Activated CD8-positive, alpha-beta T cell treated with anti-CD3 and anti-CD28 coated beads for 36 hours (primary cell): ENCODE measurements around the gene PYCARD. TPM values are rescaled to one million over a fixed set of nuclear protein-coding genes. Genes with fewer than 3 reads are reported as not detected.
"Not testable (repeated sequence)": the region's sequence is repeated elsewhere in the genome, so short reads cannot be mapped to it uniquely, and the experiment has no call there.

Source experiments
- ATAC-seq: fragments of 200-7000 bp; cut with Tn5 transposase; one replicate; pipeline ENCODE4 v1.10.0; 2021; ENCODE audit warnings: mild to moderate bottlenecking, moderate library complexity
- CTCF ChIA-PET: fragments of 350-600 bp; sonication (Branson Sonifier 250); formaldehyde crosslinking; loops from one replicate; lab custom pipeline; 2021; ENCODE audit warnings: antibody characterized with exemption; lab: Charles Lee
- POLR2A ChIA-PET: fragments of 350-600 bp; sonication (Branson Sonifier 250); formaldehyde crosslinking; loops from one replicate; lab custom pipeline; 2021; ENCODE audit warnings: antibody characterized with exemption; lab: Charles Lee
- DNase-seq: peaks from one replicate; pipeline ENCODE4 v3.0.0-alpha.2; 2020
- H3K27ac Mint-ChIP-seq: one replicate; pipeline ENCODE4 v1.8.0; 2021; ENCODE audit warnings: mild to moderate bottlenecking, mixed read lengths
- H3K27me3 Mint-ChIP-seq: one replicate; pipeline ENCODE4 v1.8.0; 2021; ENCODE audit warnings: mixed read lengths
- H3K36me3 Mint-ChIP-seq: one replicate; pipeline ENCODE4 v1.8.0; 2021; ENCODE audit warnings: low read depth, mixed read lengths
- H3K4me1 Mint-ChIP-seq: one replicate; pipeline ENCODE4 v1.8.0; 2021; ENCODE audit warnings: low read depth, mixed read lengths
- H3K4me3 Mint-ChIP-seq: one replicate; pipeline ENCODE4 v1.8.0; 2021; ENCODE audit warnings: mild to moderate bottlenecking, moderate library complexity, mixed read lengths
- H3K9me3 Mint-ChIP-seq: one replicate; pipeline ENCODE4 v1.8.0; 2021; ENCODE audit warnings: mixed read lengths
- CTCF ChIP-seq: fragments of 200-600 bp; IDR thresholded peaks from one replicate; pipeline ENCODE4 v1.8.0; 2022; ENCODE audit warnings: antibody characterized with exemption, mild to moderate bottlenecking
- intact Hi-C: fragments of 100-400 bp; cut with micrococcal nuclease; formaldehyde crosslinking; loops from one replicate; pipeline ENCODE4 v1.10.0; 2022
- total RNA-seq, 2 experiments: library from RNA; stranded (reverse); gene quantifications; one replicate each; pipeline ENCODE4 v1.2.3, GENCODE V29; 2021

PYCARD gene
- total RNA-seq, 2 experiments from 2014 or later = 5.9 to 6.1 TPM

- intact Hi-C loops = loop anchor here (10.0 kb wide), 1 partner anchor 245 kb away; the partner anchor contains the start of gene ZNF843
- DNase-seq = no peak
- peaks cover 52% of the 10 kb centered on the region for H3K4me1 Mint-ChIP-seq
- ChIA-PET CTCF (interaction anchor here (1.6 to 2.0 kb wide), 2 partner anchors 12 to 58 kb away, joined by 4 read pairs; no protein-coding TSS in a partner anchor), POLR2A (interaction anchor here (0.6 to 17.2 kb wide), 9 partner anchors 7 to 201 kb away, joined by 3 to 482 read pairs (median 6); partner anchors contain the start of genes FUS, PYDC1 and TRIM72)
- no peak overlapping the region for H3K4me3 Mint-ChIP-seq
- ATAC-seq = no peak
- H3K9me3 Mint-ChIP-seq = no peaks in the 10 kb centered on the region
- no peaks in the 10 kb centered on the region for H3K27me3 Mint-ChIP-seq
- H3K27ac Mint-ChIP-seq = peak overlapping the region; percentile 54
- peaks cover 34% of the 10 kb centered on the region for H3K36me3 Mint-ChIP-seq
- no peak for TF ChIP-seq CTCF
Observed at GRCh38 chr16:31199430-31200041, 3.0 kb downstream of the PYCARD start.

- DNase-seq (no peak), ATAC-seq (no peak)
- intact Hi-C loops = no loop called here
- Mint-ChIP-seq H3K36me3 (peaks cover 41% of the 10 kb centered on the region), H3K27me3 (no peaks in the 10 kb centered on the region), H3K4me3 (no peak overlapping the region), H3K4me1 (peaks cover 58% of the 10 kb centered on the region), H3K9me3 (no peaks in the 10 kb centered on the region), H3K27ac (peak overlapping the region; percentile 26)
- ChIA-PET CTCF (interaction anchor here (1.1 to 1.6 kb wide), 2 partner anchors 11 to 244 kb away, joined by 3 to 4 read pairs; partner anchors contain the start of gene ZNF843), POLR2A (interaction anchor here (0.5 to 17.2 kb wide), 18 partner anchors 6 to 479 kb away, joined by 3 to 482 read pairs (median 4); partner anchors contain the start of genes FUS, PYDC1 and TRIM72)
- no peak for TF ChIP-seq CTCF
Observed at GRCh38 chr16:31198207-31198882, 4.2 kb downstream of the PYCARD start.

- no peak for TF ChIP-seq CTCF
- no peak for ATAC-seq
- H3K36me3 Mint-ChIP-seq = peaks cover 58% of the 10 kb centered on the region
- H3K4me3 Mint-ChIP-seq = no peak overlapping the region
- peak overlapping the region; percentile 2 for H3K27ac Mint-ChIP-seq
- peaks cover 60% of the 10 kb centered on the region for H3K4me1 Mint-ChIP-seq
- H3K9me3 Mint-ChIP-seq = no peaks in the 10 kb centered on the region
- CTCF ChIA-PET = no interaction called here
- intact Hi-C loops = no loop called here
- H3K27me3 Mint-ChIP-seq = no peaks in the 10 kb centered on the region
- DNase-seq = no peak
- POLR2A ChIA-PET = interaction anchor here (0.6 to 17.2 kb wide), 18 partner anchors 5 to 257 kb away, joined by 3 to 482 read pairs (median 4); partner anchors contain the start of genes FUS, PYCARD, PYDC1 and TRIM72
Observed at GRCh38 chr16:31196324-31197088, 6.1 kb downstream of the PYCARD start.

- H3K27me3 Mint-ChIP-seq, ATAC-seq, H3K4me3 Mint-ChIP-seq, H3K9me3 Mint-ChIP-seq, intact Hi-C loops, DNase-seq: not testable (repeated sequence)
- ChIA-PET POLR2A (interaction anchor here (0.6 to 17.2 kb wide), 16 partner anchors 6 to 257 kb away, joined by 3 to 482 read pairs (median 4); partner anchors contain the start of genes FUS, PYCARD, PYDC1 and TRIM72), CTCF (interaction anchor here (1.1 kb wide), 1 partner anchor 187 kb away, joined by 3 read pairs; no protein-coding TSS in a partner anchor)
- peaks cover 58% of the 10 kb centered on the region for H3K4me1 Mint-ChIP-seq
- peak overlapping the region; percentile 2 for H3K27ac Mint-ChIP-seq
- H3K36me3 Mint-ChIP-seq = peaks cover 62% of the 10 kb centered on the region
Observed at GRCh38 chr16:31195861-31196260, 6.7 kb downstream of the PYCARD start.

GRCh38 chr16:31194898-31195297 is 7.7 kb downstream of the PYCARD start:
- no peak for TF ChIP-seq CTCF
- ATAC-seq (no peak), DNase-seq (no peak)
- ChIA-PET CTCF (interaction anchor here (1.1 kb wide), 1 partner anchor 188 kb away, joined by 3 read pairs; no protein-coding TSS in a partner anchor), POLR2A (interaction anchor here (0.8 to 17.2 kb wide), 7 partner anchors 7 to 121 kb away, joined by 3 to 482 read pairs (median 35); partner anchors contain the start of genes FUS, PYCARD, PYDC1 and TRIM72)
- Mint-ChIP-seq H3K4me3 (no peak overlapping the region), H3K4me1 (peaks cover 63% of the 10 kb centered on the region), H3K36me3 (peaks cover 71% of the 10 kb centered on the region), H3K27ac (peak overlapping the region; percentile 62), H3K9me3 (no peaks in the 10 kb centered on the region), H3K27me3 (no peaks in the 10 kb centered on the region)
- intact Hi-C loops = no loop called here
